ENCODE data around the gene RNASE7.

The RNASE7 gene

GRCh38 chr14:21026988-21027315 is 15.2 kb upstream of the RNASE7 start:
- no peak for DNase-seq (ENCODE audit: low read depth)
- H3K4me3 ChIP-seq (replicated peaks; ENCODE audit: low read depth, low read length) = no peak overlapping the region
- TF ChIP-seq, protein P1, sequence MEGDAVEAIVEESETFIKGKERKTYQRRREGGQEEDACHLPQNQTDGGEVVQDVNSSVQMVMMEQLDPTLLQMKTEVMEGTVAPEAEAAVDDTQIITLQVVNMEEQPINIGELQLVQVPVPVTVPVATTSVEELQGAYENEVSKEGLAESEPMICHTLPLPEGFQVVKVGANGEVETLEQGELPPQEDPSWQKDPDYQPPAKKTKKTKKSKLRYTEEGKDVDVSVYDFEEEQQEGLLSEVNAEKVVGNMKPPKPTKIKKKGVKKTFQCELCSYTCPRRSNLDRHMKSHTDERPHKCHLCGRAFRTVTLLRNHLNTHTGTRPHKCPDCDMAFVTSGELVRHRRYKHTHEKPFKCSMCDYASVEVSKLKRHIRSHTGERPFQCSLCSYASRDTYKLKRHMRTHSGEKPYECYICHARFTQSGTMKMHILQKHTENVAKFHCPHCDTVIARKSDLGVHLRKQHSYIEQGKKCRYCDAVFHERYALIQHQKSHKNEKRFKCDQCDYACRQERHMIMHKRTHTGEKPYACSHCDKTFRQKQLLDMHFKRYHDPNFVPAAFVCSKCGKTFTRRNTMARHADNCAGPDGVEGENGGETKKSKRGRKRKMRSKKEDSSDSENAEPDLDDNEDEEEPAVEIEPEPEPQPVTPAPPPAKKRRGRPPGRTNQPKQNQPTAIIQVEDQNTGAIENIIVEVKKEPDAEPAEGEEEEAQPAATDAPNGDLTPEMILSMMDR (IDR thresholded peaks at IDR 0.05; ENCODE audit: low read length, missing control alignments) = no peak

DNA sequence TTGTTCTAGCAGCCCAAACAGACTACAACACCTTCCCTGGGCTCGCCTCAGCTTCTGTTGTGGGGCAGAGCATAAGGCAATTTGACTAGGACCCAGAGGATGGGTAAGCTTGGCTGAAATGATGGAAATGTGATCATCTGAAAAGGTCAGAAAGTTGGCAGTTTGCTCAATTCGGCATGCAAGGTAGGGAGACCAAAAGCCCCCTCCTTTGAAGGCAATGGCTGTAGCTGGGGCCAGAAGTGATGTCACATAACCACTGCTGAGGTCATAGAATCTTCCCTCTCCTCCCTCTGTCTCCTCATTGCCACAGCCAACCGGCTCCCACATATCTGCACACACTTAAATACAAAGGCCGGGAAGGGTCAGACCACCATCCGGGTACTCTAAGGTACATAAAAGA is 12.2 kb upstream of the RNASE7 start, which contains the start of gene TPPP2:
TPPP2 (plus strand) TSS at position 301 of the 400 bp plus-strand sequence. CDS start 365 bp downstream, outside the sequence.
- H3K4me3 ChIP-seq (replicated peaks; ENCODE audit: low read depth, low read length) = no peak within 1 kb of the TSS
- TF ChIP-seq, protein P1 (IDR thresholded peaks at IDR 0.05; ENCODE audit: low read length, missing control alignments) = no peak
- DNase-seq (ENCODE audit: low read depth) = no peak

- TF ChIP-seq, protein P1 (IDR thresholded peaks at IDR 0.05; ENCODE audit: low read length, missing control alignments) = no peak
- H3K4me3 ChIP-seq (replicated peaks; ENCODE audit: low read depth, low read length) = no peak overlapping the region
- DNase-seq (ENCODE audit: low read depth) = no peak
Observed at GRCh38 chr14:21030531-21030930, 11.6 kb upstream of the RNASE7 start.

DNA sequence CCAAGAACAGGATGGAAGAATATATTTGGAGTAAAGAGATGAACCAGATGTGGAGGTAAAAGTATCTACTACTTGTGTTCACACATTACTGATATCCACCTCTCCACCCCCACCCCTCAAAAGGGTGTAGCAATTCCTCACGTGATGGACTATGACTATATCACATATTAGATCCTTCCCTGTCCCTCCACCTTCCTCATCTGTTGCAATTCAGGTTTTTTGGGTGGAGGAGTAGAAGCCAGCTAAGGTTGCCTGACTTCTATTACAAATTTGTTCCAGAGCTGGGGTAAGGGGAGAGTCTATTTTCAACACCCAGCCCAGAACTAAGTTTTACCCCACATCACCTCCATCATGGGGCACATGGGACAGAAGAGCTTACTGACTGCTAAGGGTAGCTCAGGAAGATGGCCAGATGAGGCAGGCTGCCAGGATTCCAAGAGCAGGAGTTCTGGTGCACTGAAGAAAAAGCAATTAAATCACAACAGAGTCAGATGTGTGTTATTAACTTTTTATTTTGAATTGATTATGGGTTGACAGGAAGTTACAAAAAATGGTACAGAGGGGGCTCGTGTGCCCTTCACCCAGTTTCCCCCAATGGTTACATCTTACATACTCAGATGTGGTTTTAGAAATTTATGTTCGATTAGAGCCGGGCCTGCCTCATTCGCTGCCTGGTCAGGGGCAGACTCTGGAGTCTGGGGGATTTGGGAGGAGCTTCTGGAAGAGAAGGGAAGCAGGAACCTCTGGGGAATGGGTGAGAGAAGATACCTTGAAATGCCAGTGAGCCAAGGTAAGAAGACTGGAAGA is 9.6 kb upstream of the RNASE7 start:
- TF ChIP-seq, protein P1 (IDR thresholded peaks at IDR 0.05; ENCODE audit: low read length, missing control alignments) = no peak

GRCh38 chr14:21033133-21033698 is 8.9 kb upstream of the RNASE7 start:
- TF ChIP-seq, protein P1 (IDR thresholded peaks at IDR 0.05; ENCODE audit: low read length, missing control alignments) = no peak
- H3K4me3 ChIP-seq (replicated peaks; ENCODE audit: low read depth, low read length) = no peak overlapping the region
- no peak for DNase-seq (ENCODE audit: low read depth)

More for the DNA sequence above, 9.6 kb upstream of the RNASE7 start:
- no peak for DNase-seq (ENCODE audit: low read depth)
- no peak overlapping the region for H3K4me3 ChIP-seq (replicated peaks; ENCODE audit: low read depth, low read length)

DNA sequence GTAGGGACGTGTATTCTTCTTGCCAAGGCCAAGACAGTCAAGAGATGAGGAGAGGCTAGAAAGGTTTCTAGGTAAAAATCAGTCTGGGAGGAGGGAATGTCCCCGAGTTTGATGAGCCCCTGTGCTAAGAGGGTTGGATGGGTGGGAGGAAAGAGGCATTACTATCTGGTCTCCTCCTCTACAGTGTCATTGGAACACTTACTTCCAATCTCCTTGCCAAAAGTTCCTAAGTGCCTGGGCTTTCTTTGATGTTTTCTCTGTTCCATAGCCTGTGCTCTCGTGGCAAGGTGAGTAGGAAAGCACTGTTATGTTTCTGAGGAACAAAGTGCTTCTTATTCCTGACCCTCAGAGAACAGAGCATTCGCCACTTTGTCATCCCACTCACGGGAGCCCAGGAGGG is 7.5 kb upstream of the RNASE7 start, which contains the start of gene RNASE13:
RNASE13 (minus strand) TSS at position 101 of the 400 bp plus-strand sequence. CDS start 519 bp downstream, outside the sequence.
- DNase-seq (ENCODE audit: low read depth) = no peak
- no peak within 1 kb of the TSS for H3K4me3 ChIP-seq (replicated peaks; ENCODE audit: low read depth, low read length)
- TF ChIP-seq, protein P1 (IDR thresholded peaks at IDR 0.05; ENCODE audit: low read length, missing control alignments) = no peak

Measured in fibroblast of pulmonary artery (primary cell).